Measurements from ENCODE around the gene PWWP2B. TPM values are rescaled to one million over a fixed set of nuclear protein-coding genes. Genes with fewer than 3 reads are reported as not detected.

Gene PWWP2B
- total and polyA plus RNA-seq, 2 of the 13 experiments (the other 11 are each of a cell fraction or from before 2014, with no cell fraction given) = 2.3 to 4.7 TPM

- TF ChIP-seq TFDP1 (CRISPR knock-in tag; IDR thresholded peaks at IDR 0.05; ENCODE audit: borderline replicate concordance) (no peak), HIC2 (CRISPR knock-in tag; IDR thresholded peaks at IDR 0.05; ENCODE audit: low read depth) (no peak), MAFG (CRISPR knock-in tag; IDR thresholded peaks at IDR 0.05) (no peak), ZNF383 (CRISPR knock-in tag; IDR thresholded peaks at IDR 0.05; ENCODE audit: borderline replicate concordance) (no peak), ZBTB7B (CRISPR knock-in tag; IDR thresholded peaks at IDR 0.05) (peak; percentile 28; the same call in 1 of the 2 replicates), CBFB (CRISPR knock-in tag; IDR thresholded peaks at IDR 0.05) (no peak), NCOA2 (CRISPR knock-in tag; IDR thresholded peaks at IDR 0.05) (no peak), ZNF275 (CRISPR knock-in tag; IDR thresholded peaks at IDR 0.05; ENCODE audit: borderline replicate concordance) (no peak), ZNF510 (CRISPR knock-in tag; IDR thresholded peaks at IDR 0.05; ENCODE audit: low read depth) (no peak), KDM3A (CRISPR knock-in tag; IDR thresholded peaks at IDR 0.05; ENCODE audit: low read depth) (no peak), SRSF1 (optimal IDR thresholded peaks at IDR 0.05; ENCODE audit: low read depth, low read length) (no peak), KDM2A (CRISPR knock-in tag; IDR thresholded peaks at IDR 0.05; ENCODE audit: borderline replicate concordance, low read depth) (peak; percentile 57; the same call in 1 of the 2 replicates), PLSCR1 (CRISPR knock-in tag; IDR thresholded peaks at IDR 0.05; ENCODE audit: borderline replicate concordance) (no peak), CSRNP1 (CRISPR knock-in tag; IDR thresholded peaks at IDR 0.05) (no peak), ZNF260 (CRISPR knock-in tag; IDR thresholded peaks at IDR 0.05; ENCODE audit: borderline replicate concordance, low read depth) (no peak), ZNF136 (CRISPR knock-in tag; IDR thresholded peaks at IDR 0.05; ENCODE audit: low read depth) (no peak), ZNF251 (CRISPR knock-in tag; IDR thresholded peaks at IDR 0.05) (no peak), MTF2 (CRISPR knock-in tag; IDR thresholded peaks at IDR 0.05; ENCODE audit: borderline replicate concordance) (no peak), ZNF230 (CRISPR knock-in tag; IDR thresholded peaks at IDR 0.05) (no peak), NR1H2 (CRISPR knock-in tag; IDR thresholded peaks at IDR 0.05; ENCODE audit: borderline replicate concordance, low read depth) (no peak), WIZ (CRISPR knock-in tag; IDR thresholded peaks at IDR 0.05) (no peak), TAF15 (IDR thresholded peaks at IDR 0.05; ENCODE audit: low read depth, low read length, poor library complexity, severe bottlenecking) (no peak)
Measured at GRCh38 chr10:132388891-132389432, 8.0 kb upstream of the PWWP2B start (continued).
